Chondrocyte (in vitro differentiated cells): ENCODE results near the gene SETD2. TPM values are rescaled to one million over a fixed set of nuclear protein-coding genes. Genes with fewer than 3 reads are reported as not detected.

Source experiments
- DNase-seq: peaks from one replicate; pipeline ENCODE4 v3.0.0; 2021; ENCODE audit warnings: mixed read lengths, low spot score
- H3K27ac Mint-ChIP-seq: one replicate; pipeline ENCODE4 v1.8.0; 2021; ENCODE audit warnings: mild to moderate bottlenecking, moderate library complexity, mixed read lengths; ENCODE audit not compliant: unreplicated experiment
- H3K27me3 Mint-ChIP-seq: 2 replicates; pipeline ENCODE4 v1.8.0; 2021; ENCODE audit warnings: low read depth, mixed read lengths
- H3K36me3 Mint-ChIP-seq: 2 replicates; pipeline ENCODE4 v1.8.0; 2021; ENCODE audit warnings: low read depth, mixed read lengths
- H3K4me1 Mint-ChIP-seq: 2 replicates; pipeline ENCODE4 v1.8.0; 2021; ENCODE audit warnings: low read depth, mild to moderate bottlenecking, mixed read lengths
- H3K4me3 Mint-ChIP-seq: one replicate; pipeline ENCODE4 v1.8.0; 2021; ENCODE audit warnings: mild to moderate bottlenecking, moderate library complexity, mixed read lengths; ENCODE audit not compliant: unreplicated experiment
- H3K9me3 Mint-ChIP-seq: 2 replicates; pipeline ENCODE4 v1.8.0; 2021; ENCODE audit warnings: low read depth, mixed read lengths
- total RNA-seq: library from RNA; stranded (reverse); gene quantifications from 3 replicates; pipeline ENCODE4 v1.2.1, GENCODE V29; 2021
- TF ChIP-seq, protein P1 (sequence below): fragments of 200-600 bp; sonication (generic); IDR thresholded peaks from 2 replicates; pipeline ENCODE4 v1.5.0; 2021; ENCODE audit warnings: antibody characterized with exemption, mild to moderate bottlenecking, moderate library complexity

The SETD2 gene
- total RNA-seq, 1 donor from 2014 or later, result 37.3 TPM

GRCh38 chr3:47005212-47006144, 158.4 kb downstream of the SETD2 start:
- TF ChIP-seq, protein P1, sequence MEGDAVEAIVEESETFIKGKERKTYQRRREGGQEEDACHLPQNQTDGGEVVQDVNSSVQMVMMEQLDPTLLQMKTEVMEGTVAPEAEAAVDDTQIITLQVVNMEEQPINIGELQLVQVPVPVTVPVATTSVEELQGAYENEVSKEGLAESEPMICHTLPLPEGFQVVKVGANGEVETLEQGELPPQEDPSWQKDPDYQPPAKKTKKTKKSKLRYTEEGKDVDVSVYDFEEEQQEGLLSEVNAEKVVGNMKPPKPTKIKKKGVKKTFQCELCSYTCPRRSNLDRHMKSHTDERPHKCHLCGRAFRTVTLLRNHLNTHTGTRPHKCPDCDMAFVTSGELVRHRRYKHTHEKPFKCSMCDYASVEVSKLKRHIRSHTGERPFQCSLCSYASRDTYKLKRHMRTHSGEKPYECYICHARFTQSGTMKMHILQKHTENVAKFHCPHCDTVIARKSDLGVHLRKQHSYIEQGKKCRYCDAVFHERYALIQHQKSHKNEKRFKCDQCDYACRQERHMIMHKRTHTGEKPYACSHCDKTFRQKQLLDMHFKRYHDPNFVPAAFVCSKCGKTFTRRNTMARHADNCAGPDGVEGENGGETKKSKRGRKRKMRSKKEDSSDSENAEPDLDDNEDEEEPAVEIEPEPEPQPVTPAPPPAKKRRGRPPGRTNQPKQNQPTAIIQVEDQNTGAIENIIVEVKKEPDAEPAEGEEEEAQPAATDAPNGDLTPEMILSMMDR, result no peak
- Mint-ChIP-seq H3K36me3 (peaks cover 8% of the 10 kb centered on the region), H3K9me3 (no peaks in the 10 kb centered on the region), H3K27ac (no peak overlapping the region), H3K27me3 (no peaks in the 10 kb centered on the region), H3K4me3 (no peak overlapping the region), H3K4me1 (peaks cover 10% of the 10 kb centered on the region)
- DNase-seq, result peak; percentile 93

DNA sequence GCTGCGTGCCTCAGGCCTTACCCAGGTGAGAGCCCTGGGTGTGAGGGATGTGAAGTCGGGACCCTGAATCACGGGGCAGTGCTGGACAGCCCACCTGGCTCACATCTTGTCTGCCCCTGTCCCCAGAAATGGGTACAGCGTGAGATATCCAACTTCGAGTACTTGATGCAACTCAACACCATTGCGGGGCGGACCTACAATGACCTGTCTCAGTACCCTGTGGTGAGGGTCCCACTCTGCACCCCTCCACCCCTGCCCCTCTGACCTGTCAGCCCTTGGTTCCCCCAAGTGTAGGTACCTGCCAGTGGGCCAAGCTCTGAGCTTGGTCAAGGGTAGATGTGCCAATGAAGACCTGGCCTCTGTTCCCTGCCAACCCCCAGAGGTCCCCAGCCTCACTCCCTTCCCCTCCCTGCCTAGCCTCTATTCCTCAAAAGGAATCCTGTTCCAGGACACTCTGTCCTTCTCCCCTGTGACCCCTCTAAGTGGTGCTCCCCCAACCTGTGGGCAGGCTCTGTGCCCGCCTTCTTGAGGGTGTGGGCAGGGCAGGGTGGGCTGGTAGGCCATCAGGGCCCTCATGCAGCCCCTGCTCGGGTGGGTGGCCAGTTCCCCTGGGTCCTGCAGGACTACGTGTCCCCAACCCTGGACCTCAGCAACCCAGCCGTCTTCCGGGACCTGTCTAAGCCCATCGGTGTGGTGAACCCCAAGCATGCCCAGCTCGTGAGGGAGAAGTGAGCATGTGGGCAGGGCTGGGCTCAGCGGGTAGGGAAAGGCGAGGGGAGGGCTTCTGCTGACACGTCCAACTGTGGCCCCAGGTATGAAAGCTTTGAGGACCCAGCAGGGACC, 159.3 kb downstream of the SETD2 start:
- H3K4me1 Mint-ChIP-seq, result peaks cover 1% of the 10 kb centered on the region
- H3K9me3 Mint-ChIP-seq, result no peaks in the 10 kb centered on the region
- peak; percentile 87 for DNase-seq
- no peaks in the 10 kb centered on the region for H3K27me3 Mint-ChIP-seq
- H3K4me3 Mint-ChIP-seq, result no peak overlapping the region
- peaks cover 8% of the 10 kb centered on the region for H3K36me3 Mint-ChIP-seq
- TF ChIP-seq, protein P1, result no peak
- no peak overlapping the region for H3K27ac Mint-ChIP-seq

DNA sequence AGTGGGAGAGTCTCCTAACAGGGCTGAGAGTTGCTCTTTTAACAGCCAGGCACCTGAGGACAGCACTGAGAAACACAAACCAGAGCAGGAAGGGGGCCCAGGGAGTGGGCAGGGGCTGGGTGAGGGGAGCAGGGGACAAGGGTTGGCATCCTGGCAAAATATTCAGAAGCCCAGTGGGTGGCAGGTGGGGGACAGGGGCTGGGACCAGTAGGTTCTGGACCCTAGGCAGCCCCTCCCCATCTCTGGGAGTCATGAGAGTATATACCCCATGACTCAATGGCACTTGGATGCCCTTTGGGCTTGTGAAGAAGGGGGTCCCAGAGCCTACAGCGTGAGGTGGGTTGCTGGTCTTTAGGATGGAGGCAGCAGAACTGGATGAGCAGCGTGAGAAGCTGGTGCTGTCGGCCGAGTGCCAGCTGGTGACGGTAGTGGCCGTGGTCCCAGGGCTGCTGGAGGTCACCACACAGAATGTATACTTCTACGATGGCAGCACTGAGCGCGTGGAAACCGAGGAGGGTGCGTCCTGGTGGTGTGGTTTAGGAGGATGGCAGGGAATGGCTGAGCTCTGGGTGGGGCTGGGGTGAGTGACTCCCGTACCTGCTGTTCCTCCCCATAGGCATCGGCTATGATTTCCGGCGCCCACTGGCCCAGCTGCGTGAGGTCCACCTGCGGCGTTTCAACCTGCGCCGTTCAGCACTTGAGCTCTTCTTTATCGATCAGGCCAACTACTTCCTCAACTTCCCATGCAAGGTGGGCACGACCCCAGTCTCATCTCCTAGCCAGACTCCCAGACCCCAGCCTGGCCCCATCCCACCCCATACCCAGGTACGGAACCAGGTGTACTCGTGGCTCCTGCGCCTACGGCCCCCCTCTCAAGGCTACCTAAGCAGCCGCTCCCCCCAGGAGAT, 160.2 kb downstream of the SETD2 start:
- DNase-seq, result peak; percentile 85
- no peak overlapping the region for H3K27ac Mint-ChIP-seq
- TF ChIP-seq, protein P1, result no peak
- H3K9me3 Mint-ChIP-seq, result no peaks in the 10 kb centered on the region
- H3K4me1 Mint-ChIP-seq, result no peaks in the 10 kb centered on the region
- no peak overlapping the region for H3K4me3 Mint-ChIP-seq
- peaks cover 8% of the 10 kb centered on the region for H3K36me3 Mint-ChIP-seq
- no peaks in the 10 kb centered on the region for H3K27me3 Mint-ChIP-seq

- Mint-ChIP-seq H3K36me3 (peaks cover 8% of the 10 kb centered on the region), H3K27me3 (no peaks in the 10 kb centered on the region), H3K9me3 (no peaks in the 10 kb centered on the region), H3K27ac (no peak overlapping the region), H3K4me1 (no peaks in the 10 kb centered on the region), H3K4me3 (no peak overlapping the region)
- peak; percentile 79 for DNase-seq
- TF ChIP-seq, protein P1, result no peak
Observed at GRCh38 chr3:47003056-47003410, 160.9 kb downstream of the SETD2 start.
